Fibroblast of skin of scalp (primary cell): ENCODE data around the gene KIF24.
"Not testable (repeated sequence)": the region's sequence is repeated elsewhere in the genome, so short reads cannot be mapped to it uniquely, and the experiment has no call there.

ENCODE experiments used
- DNase-seq: peaks from one replicate; pipeline ENCODE4 v3.0.0-alpha.2; 2013

KIF24 gene

GRCh38 chr9:34365282-34365681 lies 36.2 kb upstream of the KIF24 start:
- DNase-seq = no peak

- peak; percentile 33 for DNase-seq
These were observed 34.7 kb upstream of the KIF24 start for GRCh38 chr9:34363619-34364351.

GRCh38 chr9:34362614-34363214 lies 33.6 kb upstream of the KIF24 start:
- DNase-seq = no peak

- not testable (repeated sequence) for DNase-seq
These were observed 23.9 kb upstream of the KIF24 start for GRCh38 chr9:34352957-34353356.

GRCh38 chr9:34352122-34352652 lies 23.1 kb upstream of the KIF24 start:
- not testable (repeated sequence) for DNase-seq

- no peak for DNase-seq
These were observed 20.3 kb upstream of the KIF24 start for GRCh38 chr9:34349324-34349723.

GRCh38 chr9:34347800-34348158 lies 18.7 kb upstream of the KIF24 start:
- no peak for DNase-seq

GRCh38 chr9:34346873-34347799 lies 18.1 kb upstream of the KIF24 start:
- DNase-seq = no peak

GRCh38 chr9:34343605-34344004 lies 14.5 kb upstream of the KIF24 start:
- DNase-seq = no peak

GRCh38 chr9:34343090-34343489 lies 14.0 kb upstream of the KIF24 start:
- DNase-seq = no peak

GRCh38 chr9:34341659-34342295 lies 12.7 kb upstream of the KIF24 start:
- DNase-seq = no peak

- DNase-seq = no peak
These were observed 9.8 kb upstream of the KIF24 start for GRCh38 chr9:34338665-34339385.

- DNase-seq = not testable (repeated sequence)
These were observed 9.0 kb upstream of the KIF24 start for GRCh38 chr9:34338079-34338478.

GRCh38 chr9:34337403-34337802 lies 8.3 kb upstream of the KIF24 start:
- no peak for DNase-seq

GRCh38 chr9:34335376-34335775 lies 6.3 kb upstream of the KIF24 start:
- DNase-seq = no peak

GRCh38 chr9:34334916-34335315 lies 5.8 kb upstream of the KIF24 start:
- no peak for DNase-seq

- no peak for DNase-seq
These were observed 5.3 kb upstream of the KIF24 start for GRCh38 chr9:34334337-34334824.

- DNase-seq = no peak
These were observed 4.8 kb upstream of the KIF24 start for GRCh38 chr9:34333836-34334235.

- DNase-seq = peak; percentile 44
These were observed 3.3 kb upstream of the KIF24 start for GRCh38 chr9:34332076-34332964.

- DNase-seq = no peak
These were observed 2.1 kb upstream of the KIF24 start for GRCh38 chr9:34331196-34331595.
